ENCODE results near the gene GRIA2.

GRIA2 gene

DNA sequence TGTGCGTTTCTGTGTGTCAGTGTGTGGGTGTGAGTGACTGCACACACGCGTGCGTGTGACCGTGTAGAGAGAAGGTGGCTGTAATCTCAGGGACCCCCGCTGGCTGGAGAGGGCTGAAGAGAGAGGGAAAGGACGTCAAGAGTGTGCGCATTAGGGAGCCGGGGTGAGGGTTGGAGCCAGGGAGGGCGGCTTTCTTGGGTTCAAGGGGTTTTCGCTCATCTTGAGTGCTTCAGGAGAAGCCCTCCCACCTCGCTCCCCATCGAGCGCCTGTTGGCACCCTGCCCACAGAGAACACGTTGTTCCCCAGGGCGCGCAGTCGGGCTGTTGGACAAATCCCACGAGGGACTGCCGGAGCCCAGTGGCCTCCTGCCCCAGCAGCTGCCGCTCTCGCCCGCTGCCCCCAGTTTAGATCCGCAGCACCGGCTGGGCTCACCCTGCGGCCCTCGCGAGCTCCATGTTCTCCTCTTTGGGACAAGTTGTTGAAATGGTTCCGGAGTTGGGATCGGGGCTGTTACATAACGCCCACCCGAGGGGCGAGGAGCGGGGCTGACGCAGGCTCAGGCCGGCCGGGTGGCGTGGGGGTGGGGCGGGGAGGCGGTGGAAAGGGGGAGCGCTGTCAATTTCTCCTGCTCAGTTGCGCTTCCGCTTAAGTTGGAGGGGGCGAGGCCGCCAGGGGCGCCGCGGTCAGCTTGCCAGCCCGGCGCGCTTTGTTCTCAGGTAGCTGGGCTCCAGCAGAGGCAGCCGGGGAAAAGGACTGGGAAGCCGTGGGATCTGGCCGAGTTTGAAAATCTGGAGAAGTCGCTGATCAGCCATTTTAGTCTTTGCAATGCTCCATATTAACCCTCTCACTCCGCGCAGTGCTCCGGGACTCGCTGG lies 1.6 kb downstream of the GRIA2 start:
- Histone ChIP-seq H3K4me3 (ENCODE audit: low read depth in 1 of 2, low read length in 1 of 2) (no peak overlapping the region), H3K9me3 (no peaks in the 10 kb centered on the region), H3K27me3 (peaks cover 79% of the 10 kb centered on the region), H3K36me3 (no peaks in the 10 kb centered on the region), H3K4me1 (ENCODE audit: control insufficient read depth in 1 of 2, insufficient read depth in 1 of 2, low read depth in 1 of 2, low read length in 1 of 2) (no peaks in the 10 kb centered on the region), H3K27ac (no peak overlapping the region)
- TF ChIP-seq, protein P1, sequence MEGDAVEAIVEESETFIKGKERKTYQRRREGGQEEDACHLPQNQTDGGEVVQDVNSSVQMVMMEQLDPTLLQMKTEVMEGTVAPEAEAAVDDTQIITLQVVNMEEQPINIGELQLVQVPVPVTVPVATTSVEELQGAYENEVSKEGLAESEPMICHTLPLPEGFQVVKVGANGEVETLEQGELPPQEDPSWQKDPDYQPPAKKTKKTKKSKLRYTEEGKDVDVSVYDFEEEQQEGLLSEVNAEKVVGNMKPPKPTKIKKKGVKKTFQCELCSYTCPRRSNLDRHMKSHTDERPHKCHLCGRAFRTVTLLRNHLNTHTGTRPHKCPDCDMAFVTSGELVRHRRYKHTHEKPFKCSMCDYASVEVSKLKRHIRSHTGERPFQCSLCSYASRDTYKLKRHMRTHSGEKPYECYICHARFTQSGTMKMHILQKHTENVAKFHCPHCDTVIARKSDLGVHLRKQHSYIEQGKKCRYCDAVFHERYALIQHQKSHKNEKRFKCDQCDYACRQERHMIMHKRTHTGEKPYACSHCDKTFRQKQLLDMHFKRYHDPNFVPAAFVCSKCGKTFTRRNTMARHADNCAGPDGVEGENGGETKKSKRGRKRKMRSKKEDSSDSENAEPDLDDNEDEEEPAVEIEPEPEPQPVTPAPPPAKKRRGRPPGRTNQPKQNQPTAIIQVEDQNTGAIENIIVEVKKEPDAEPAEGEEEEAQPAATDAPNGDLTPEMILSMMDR (IDR thresholded peaks at IDR 0.05), result no peak

DNA sequence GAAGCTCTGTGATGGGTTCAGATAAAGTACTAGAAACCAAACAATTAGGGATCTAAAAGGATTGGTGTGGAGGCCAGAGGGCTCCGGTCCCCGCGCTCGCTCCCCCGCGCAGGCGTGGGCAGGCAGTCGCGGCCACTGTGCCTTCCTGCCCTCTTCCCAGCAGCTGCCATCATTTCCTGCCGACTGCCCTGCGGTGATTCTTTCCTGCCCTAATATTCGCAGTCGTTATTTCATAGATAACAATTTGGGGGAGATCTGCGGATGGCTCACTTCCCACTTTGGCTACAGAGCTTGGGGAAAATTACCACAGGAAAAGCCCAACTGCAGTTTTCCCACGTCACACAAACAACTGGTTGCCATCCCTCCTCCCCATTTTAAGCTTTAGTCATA lies 2.2 kb downstream of the GRIA2 start:
- Histone ChIP-seq H3K27me3 (peaks cover 73% of the 10 kb centered on the region), H3K9me3 (no peaks in the 10 kb centered on the region), H3K4me3 (ENCODE audit: low read depth in 1 of 2, low read length in 1 of 2) (no peak overlapping the region), H3K36me3 (no peaks in the 10 kb centered on the region), H3K4me1 (ENCODE audit: control insufficient read depth in 1 of 2, insufficient read depth in 1 of 2, low read depth in 1 of 2, low read length in 1 of 2) (no peaks in the 10 kb centered on the region), H3K27ac (no peak overlapping the region)
- TF ChIP-seq, protein P1 (IDR thresholded peaks at IDR 0.05), result no peak

DNA sequence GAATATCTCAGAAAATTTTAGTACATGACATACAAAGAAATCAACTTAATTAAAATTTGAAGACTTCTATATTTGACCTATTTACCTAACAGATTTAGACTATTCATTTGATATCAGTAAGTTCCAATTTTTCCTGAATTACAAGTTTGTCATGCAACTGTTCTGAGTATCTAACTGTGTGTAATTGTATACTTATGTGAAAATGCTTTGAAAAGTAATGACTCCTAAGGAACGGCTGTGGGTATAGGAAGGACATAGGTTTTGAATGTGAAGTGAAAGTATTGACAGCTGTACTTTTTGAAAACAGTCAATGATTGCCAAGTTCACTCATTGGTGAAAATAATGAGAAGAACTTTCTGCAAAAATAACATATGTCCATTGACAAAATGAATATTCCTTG lies 2.9 kb downstream of the GRIA2 start:
- H3K4me1 ChIP-seq (ENCODE audit: control insufficient read depth in 1 of 2, insufficient read depth in 1 of 2, low read depth in 1 of 2, low read length in 1 of 2), result no peaks in the 10 kb centered on the region
- TF ChIP-seq, protein P1 (IDR thresholded peaks at IDR 0.05), result no peak
- no peak overlapping the region for H3K4me3 ChIP-seq (ENCODE audit: low read depth in 1 of 2, low read length in 1 of 2)
- peaks cover 66% of the 10 kb centered on the region for H3K27me3 ChIP-seq
- H3K36me3 ChIP-seq, result no peaks in the 10 kb centered on the region
- no peaks in the 10 kb centered on the region for H3K9me3 ChIP-seq
- no peak overlapping the region for H3K27ac ChIP-seq

DNA sequence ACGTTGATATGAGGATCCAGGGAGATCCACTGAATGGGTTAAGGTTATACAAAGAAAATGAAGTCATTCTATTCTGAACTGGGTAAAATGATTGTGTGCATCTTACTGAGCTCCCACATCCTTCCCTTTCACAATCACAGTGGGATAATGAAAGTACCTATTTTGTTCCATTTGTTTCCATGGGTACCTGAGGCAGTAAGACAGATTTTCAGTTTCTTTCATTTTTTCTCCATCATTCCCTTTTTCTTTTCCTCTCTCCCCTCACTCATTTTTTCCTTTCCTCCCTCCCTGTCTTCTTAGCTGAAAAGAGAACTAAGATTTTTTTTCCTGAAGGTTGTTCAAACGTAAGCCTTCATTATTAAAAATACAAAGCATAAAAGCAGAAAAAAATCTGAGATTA lies 4.6 kb downstream of the GRIA2 start:
- peaks cover 50% of the 10 kb centered on the region for H3K27me3 ChIP-seq
- H3K4me1 ChIP-seq (ENCODE audit: control insufficient read depth in 1 of 2, insufficient read depth in 1 of 2, low read depth in 1 of 2, low read length in 1 of 2), result no peaks in the 10 kb centered on the region
- TF ChIP-seq, protein P1 (IDR thresholded peaks at IDR 0.05), result no peak
- H3K27ac ChIP-seq, result no peak overlapping the region
- H3K9me3 ChIP-seq, result no peaks in the 10 kb centered on the region
- no peak overlapping the region for H3K4me3 ChIP-seq (ENCODE audit: low read depth in 1 of 2, low read length in 1 of 2)
- H3K36me3 ChIP-seq, result no peaks in the 10 kb centered on the region

DNA sequence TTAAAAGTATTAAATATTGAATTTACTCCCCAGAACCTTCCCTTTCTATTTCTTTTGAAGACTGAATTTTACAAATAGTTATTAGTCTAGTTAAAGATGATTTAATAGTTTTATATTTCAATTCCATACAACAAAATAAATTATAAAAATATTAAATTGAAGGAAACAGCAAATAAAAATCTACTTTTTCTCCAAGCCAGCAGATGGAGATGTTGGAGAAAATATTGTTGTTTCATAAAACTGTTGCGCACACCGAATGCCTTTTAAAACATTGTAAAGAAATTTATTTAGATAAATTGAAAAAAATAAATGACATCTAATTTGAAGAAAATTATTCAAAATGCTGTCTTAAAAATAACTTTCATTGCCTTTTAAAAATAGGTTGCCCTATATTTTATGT lies 5.5 kb downstream of the GRIA2 start:
- Histone ChIP-seq H3K27me3 (peaks cover 40% of the 10 kb centered on the region), H3K36me3 (no peaks in the 10 kb centered on the region), H3K9me3 (no peaks in the 10 kb centered on the region), H3K27ac (no peak overlapping the region), H3K4me3 (ENCODE audit: low read depth in 1 of 2, low read length in 1 of 2) (no peak overlapping the region), H3K4me1 (ENCODE audit: control insufficient read depth in 1 of 2, insufficient read depth in 1 of 2, low read depth in 1 of 2, low read length in 1 of 2) (no peaks in the 10 kb centered on the region)
- TF ChIP-seq, protein P1 (IDR thresholded peaks at IDR 0.05), result no peak

All from neutrophil (primary cell).